ENCODE data around the gene GON7. TPM values are rescaled to one million over a fixed set of nuclear protein-coding genes. Genes with fewer than 3 reads are reported as not detected.
"Not testable (repeated sequence)": the region's sequence is repeated elsewhere in the genome, so short reads cannot be mapped to it uniquely, and the experiment has no call there.

Gene GON7
- total RNA-seq, 1 experiment from 2014 or later = 65.5 TPM

GRCh38 chr14:93200553-93200952 is 6.3 kb downstream of the GON7 start:
- DNase-seq (ENCODE audit: low read depth) = no peak

- DNase-seq (ENCODE audit: low read depth) = no peak
Measured at GRCh38 chr14:93199031-93199430, 7.8 kb downstream of the GON7 start.

- DNase-seq (ENCODE audit: low read depth) = no peak
Measured at GRCh38 chr14:93195316-93195999, 11.4 kb downstream of the GON7 start.

GRCh38 chr14:93186956-93187355 is 19.9 kb downstream of the GON7 start:
- no peak for DNase-seq (ENCODE audit: low read depth)

- no peak for DNase-seq (ENCODE audit: low read depth)
Measured at GRCh38 chr14:93186466-93186865, 20.4 kb downstream of the GON7 start.

GRCh38 chr14:93185349-93185720 is 21.5 kb downstream of the GON7 start:
- DNase-seq (ENCODE audit: low read depth) = no peak

GRCh38 chr14:93184391-93185348 is 22.2 kb downstream of the GON7 start, which contains the start of the genes LYSET and MOAP1:
Gene LYSET (plus strand): TSS chr14:93185317. CDS start chr14:93185406, 89 bp downstream.
Gene MOAP1 (minus strand): TSS chr14:93184897. CDS start chr14:93184242, 655 bp downstream.
- DNase-seq (ENCODE audit: low read depth) = peak; percentile 95

GRCh38 chr14:93183596-93184317 is 23.1 kb downstream of the GON7 start:
- no peak for DNase-seq (ENCODE audit: low read depth)

- no peak for DNase-seq (ENCODE audit: low read depth)
Measured at GRCh38 chr14:93175492-93175891, 31.4 kb downstream of the GON7 start.

- not testable (repeated sequence) for DNase-seq (ENCODE audit: low read depth)
Measured at GRCh38 chr14:93174731-93175130, 32.1 kb downstream of the GON7 start.

GRCh38 chr14:93173943-93174395 is 32.9 kb downstream of the GON7 start:
- peak; percentile 37 for DNase-seq (ENCODE audit: low read depth)

- no peak for DNase-seq (ENCODE audit: low read depth)
Measured at GRCh38 chr14:93171376-93171775, 35.5 kb downstream of the GON7 start.

GRCh38 chr14:93170141-93170540 is 36.7 kb downstream of the GON7 start:
- not testable (repeated sequence) for DNase-seq (ENCODE audit: low read depth)

GRCh38 chr14:93169619-93170018 is 37.2 kb downstream of the GON7 start:
- DNase-seq (ENCODE audit: low read depth) = not testable (repeated sequence)

GRCh38 chr14:93168610-93169009 is 38.3 kb downstream of the GON7 start:
- not testable (repeated sequence) for DNase-seq (ENCODE audit: low read depth)

- not testable (repeated sequence) for DNase-seq (ENCODE audit: low read depth)
Measured at GRCh38 chr14:93165271-93166265, 41.3 kb downstream of the GON7 start.

- DNase-seq (ENCODE audit: low read depth) = no peak
Measured at GRCh38 chr14:93163564-93163963, 43.3 kb downstream of the GON7 start.

- DNase-seq (ENCODE audit: low read depth) = no peak
Measured at GRCh38 chr14:93161411-93161940, 45.4 kb downstream of the GON7 start.

GRCh38 chr14:93160353-93160801 is 46.5 kb downstream of the GON7 start:
- peak; percentile 35 for DNase-seq (ENCODE audit: low read depth)
